CD8-positive, alpha-beta memory T cell (primary cell): Measurements from ENCODE around the gene SEC14L5. TPM values are rescaled to one million over a fixed set of nuclear protein-coding genes. Genes with fewer than 3 reads are reported as not detected.

ENCODE experiments used
- CTCF ChIA-PET: fragments of 350-600 bp; sonication (Branson Sonifier 250); formaldehyde crosslinking; loops from one replicate; lab custom pipeline; 2021; ENCODE audit warnings: antibody characterized with exemption; lab: Charles Lee
- POLR2A ChIA-PET: fragments of 350-600 bp; sonication (Branson Sonifier 250); formaldehyde crosslinking; loops from one replicate; lab custom pipeline; 2021; ENCODE audit warnings: antibody characterized with exemption; lab: Charles Lee
- DNase-seq, 5 donors: peaks; one replicate each; pipeline versions ENCODE4 v3.0.0 to v3.0.0-alpha.2; 2020 to 2022; ENCODE audit warnings: mixed read lengths in 1 of 5
- H3K27ac ChIP-seq: one replicate; pipeline ENCODE4 v1.7.0; 2013; ENCODE audit warnings: low read depth, mild to moderate bottlenecking, low read length, moderate library complexity
- H3K27me3 ChIP-seq: 2 replicates; pipeline ENCODE4 v1.7.0; 2013; ENCODE audit warnings: low read length, mild to moderate bottlenecking; ENCODE audit not compliant: insufficient read depth, poor library complexity, severe bottlenecking
- H3K36me3 ChIP-seq: 2 replicates; pipeline ENCODE4 v1.7.0; 2013; ENCODE audit warnings: mild to moderate bottlenecking, low read length, moderate library complexity; ENCODE audit not compliant: insufficient read depth
- H3K4me1 ChIP-seq: 2 replicates; pipeline ENCODE4 v1.7.0; 2013; ENCODE audit warnings: mild to moderate bottlenecking, low read length, moderate library complexity; ENCODE audit not compliant: insufficient read depth
- H3K4me3 ChIP-seq: 2 replicates; pipeline ENCODE4 v1.7.0; 2013; ENCODE audit warnings: mild to moderate bottlenecking, low read length
- H3K9me3 ChIP-seq: 2 replicates; pipeline ENCODE4 v1.7.0; 2013; ENCODE audit warnings: mild to moderate bottlenecking, low read length
- H3K27ac Mint-ChIP-seq, 8 donors: one replicate each; pipeline ENCODE4 v1.8.0; 2020 to 2021; ENCODE audit warnings: mixed read lengths in 8 of 8, mild to moderate bottlenecking in 6 of 8, inconsistent platforms in 3 of 8, moderate library complexity in 3 of 8
- H3K27me3 Mint-ChIP-seq, 2 donors: one replicate each; pipeline ENCODE4 v1.8.0; 2020 to 2021; ENCODE audit warnings: mixed read lengths in 2 of 2, mild to moderate bottlenecking in 1 of 2, moderate library complexity in 1 of 2
- H3K36me3 Mint-ChIP-seq, 3 donors: one replicate each; pipeline ENCODE4 v1.8.0; 2020 to 2021; ENCODE audit warnings: mixed read lengths in 3 of 3, inconsistent platforms in 1 of 3, mild to moderate bottlenecking in 1 of 3
- H3K4me1 Mint-ChIP-seq, 3 donors: one replicate each; pipeline ENCODE4 v1.8.0; 2020 to 2021; ENCODE audit warnings: mixed read lengths in 3 of 3, inconsistent platforms in 1 of 3, mild to moderate bottlenecking in 1 of 3
- H3K4me3 Mint-ChIP-seq, 7 donors: one replicate each; pipeline ENCODE4 v1.8.0; 2020 to 2021; ENCODE audit warnings: mixed read lengths in 7 of 7, mild to moderate bottlenecking in 6 of 7, moderate library complexity in 4 of 7, inconsistent platforms in 2 of 7
- H3K9me3 Mint-ChIP-seq, 5 donors: one replicate each; pipeline ENCODE4 v1.8.0; 2020 to 2022; ENCODE audit warnings: mixed read lengths in 5 of 5, mild to moderate bottlenecking in 3 of 5, moderate library complexity in 2 of 5, inconsistent platforms in 1 of 5
- polyA plus RNA-seq: library from polyadenylated mRNA; unstranded; fragments of 300-500 nt; fragmentation: Illumina TruSeq; gene quantifications from one replicate; pipeline ENCODE4 v1.2.3, GENCODE V29; 2021
- total RNA-seq, 2 experiments: library from RNA; stranded (reverse); gene quantifications; one replicate each; pipeline ENCODE4 v1.2.3, GENCODE V29; 2021

SEC14L5 gene
- total and polyA plus RNA-seq, 3 experiments from 2014 or later: not detected

DNA sequence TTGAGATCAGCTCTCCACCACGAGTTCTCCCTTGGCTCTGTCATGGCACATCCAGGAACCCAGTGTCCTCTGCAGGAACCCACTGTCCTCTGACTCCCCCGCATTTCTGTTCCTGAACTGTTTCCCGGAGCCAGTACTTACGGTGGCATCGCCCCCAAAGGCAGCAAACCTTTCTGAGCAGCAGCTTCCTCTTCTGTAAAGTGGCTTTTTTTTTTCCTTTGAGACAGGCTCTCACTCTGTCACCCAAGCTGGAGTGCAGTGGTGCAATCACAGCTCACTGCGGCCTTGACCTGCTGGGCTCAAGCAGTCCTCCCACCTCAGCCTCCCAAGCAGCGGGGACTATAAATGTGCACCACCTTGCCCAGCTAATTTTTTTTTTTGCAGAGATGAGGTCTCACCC, 43.4 kb downstream of the SEC14L5 start:
- Mint-ChIP-seq H3K27me3 (peaks cover 18 to 33% of the 10 kb centered on the region in 2 donors), H3K4me1 (no peaks in the 10 kb centered on the region), H3K36me3 (no peaks in the 10 kb centered on the region), H3K4me3 (no peak overlapping the region), H3K9me3 (no peaks in the 10 kb centered on the region), H3K27ac (no peak overlapping the region)
- H3K27me3 ChIP-seq: no peaks in the 10 kb centered on the region
- no peaks in the 10 kb centered on the region for H3K9me3 ChIP-seq
- no peaks in the 10 kb centered on the region for H3K4me1 ChIP-seq
- H3K36me3 ChIP-seq: no peaks in the 10 kb centered on the region
- ChIA-PET CTCF (no interaction called here), POLR2A (no interaction called here)
- H3K27ac ChIP-seq: no peak overlapping the region
- no peak for DNase-seq
- no peak overlapping the region for H3K4me3 ChIP-seq

DNA sequence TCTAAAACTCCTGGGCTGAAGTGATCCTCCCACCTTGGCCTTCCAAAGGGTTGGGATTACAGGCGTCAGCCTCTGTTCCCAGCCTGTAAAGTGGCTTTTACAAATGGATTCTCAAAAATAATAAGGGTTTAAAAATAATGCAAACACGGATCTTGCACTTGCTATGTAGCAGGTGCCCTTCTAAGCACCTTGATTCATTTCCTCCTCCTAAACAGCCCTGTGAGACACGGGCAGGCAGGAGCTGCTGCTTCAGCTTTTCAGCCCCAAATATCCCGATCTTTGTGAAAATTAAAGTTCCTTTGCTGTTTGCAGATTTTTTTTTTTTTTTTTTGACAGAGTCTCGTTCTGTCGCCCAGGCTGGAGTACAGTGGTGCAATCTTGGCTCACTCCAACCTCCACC, 43.9 kb downstream of the SEC14L5 start:
- Mint-ChIP-seq H3K4me3 (no peak overlapping the region), H3K9me3 (no peaks in the 10 kb centered on the region), H3K4me1 (no peaks in the 10 kb centered on the region), H3K36me3 (no peaks in the 10 kb centered on the region), H3K27me3 (peaks cover 14 to 29% of the 10 kb centered on the region in 2 donors), H3K27ac (no peak overlapping the region)
- no peaks in the 10 kb centered on the region for H3K27me3 ChIP-seq
- ChIA-PET POLR2A (no interaction called here), CTCF (no interaction called here)
- H3K36me3 ChIP-seq: no peaks in the 10 kb centered on the region
- no peak for DNase-seq
- no peak overlapping the region for H3K27ac ChIP-seq
- H3K4me1 ChIP-seq: no peaks in the 10 kb centered on the region
- H3K9me3 ChIP-seq: no peaks in the 10 kb centered on the region
- H3K4me3 ChIP-seq: no peak overlapping the region

DNA sequence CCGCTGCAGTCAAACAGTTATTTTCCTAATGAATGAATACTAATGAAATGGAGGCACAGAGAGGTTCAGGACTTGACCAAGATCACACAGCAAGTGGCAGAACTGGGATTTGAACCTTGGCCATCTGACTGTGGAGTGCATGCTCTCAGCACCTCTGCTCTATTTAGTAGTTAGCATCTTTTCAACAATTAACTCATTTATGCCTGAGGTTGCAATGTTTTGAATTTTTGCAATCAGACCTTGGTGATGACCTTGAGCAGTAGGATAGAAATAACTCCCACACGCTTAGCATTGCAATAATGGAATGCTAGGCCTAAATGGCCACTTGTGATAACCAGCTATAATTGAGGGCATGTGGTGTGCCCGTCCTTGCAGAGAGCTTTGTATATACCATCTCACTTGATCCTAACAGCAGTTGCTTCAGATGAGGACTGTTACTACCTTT, 44.6 kb downstream of the SEC14L5 start:
- DNase-seq: no peak
- Mint-ChIP-seq H3K9me3 (no peaks in the 10 kb centered on the region), H3K4me3 (no peak overlapping the region), H3K36me3 (no peaks in the 10 kb centered on the region), H3K27ac (no peak overlapping the region), H3K4me1 (no peaks in the 10 kb centered on the region), H3K27me3 (peaks cover 7 to 24% of the 10 kb centered on the region in 2 donors)
- H3K27me3 ChIP-seq: no peaks in the 10 kb centered on the region
- no peaks in the 10 kb centered on the region for H3K36me3 ChIP-seq
- CTCF ChIA-PET: no interaction called here
- no peak overlapping the region for H3K27ac ChIP-seq
- no peaks in the 10 kb centered on the region for H3K4me1 ChIP-seq
- H3K9me3 ChIP-seq: no peaks in the 10 kb centered on the region
- no peak overlapping the region for H3K4me3 ChIP-seq
- POLR2A ChIA-PET: no interaction called here

DNA sequence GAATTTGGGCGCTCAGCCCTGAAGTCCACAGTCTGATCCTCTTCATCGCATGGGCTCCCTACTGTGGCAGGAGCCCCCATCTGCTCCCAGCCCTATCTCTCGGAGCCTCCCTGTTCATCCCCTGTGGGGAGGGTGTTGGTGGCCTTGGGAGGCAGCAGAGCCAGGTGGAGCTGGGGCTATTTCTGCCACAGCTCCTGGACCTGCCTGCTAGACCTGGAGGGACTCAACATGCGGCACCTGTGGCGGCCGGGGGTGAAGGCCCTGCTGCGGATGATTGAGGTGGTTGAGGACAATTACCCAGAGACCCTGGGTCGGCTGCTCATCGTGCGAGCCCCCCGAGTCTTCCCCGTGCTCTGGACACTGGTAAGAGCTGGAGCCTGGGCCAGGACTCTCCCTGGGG, 45.1 kb downstream of the SEC14L5 start:
- Histone ChIP-seq H3K36me3 (no peaks in the 10 kb centered on the region), H3K4me3 (no peak overlapping the region), H3K9me3 (no peaks in the 10 kb centered on the region), H3K27ac (no peak overlapping the region), H3K27me3 (no peaks in the 10 kb centered on the region), H3K4me1 (no peaks in the 10 kb centered on the region)
- peaks cover 7 to 22% of the 10 kb centered on the region in 2 donors for H3K27me3 Mint-ChIP-seq
- no peaks in the 10 kb centered on the region for H3K36me3 Mint-ChIP-seq
- DNase-seq: no peak
- CTCF ChIA-PET: no interaction called here
- no peak overlapping the region for H3K27ac Mint-ChIP-seq
- POLR2A ChIA-PET: no interaction called here
- H3K9me3 Mint-ChIP-seq: no peaks in the 10 kb centered on the region
- no peaks in the 10 kb centered on the region for H3K4me1 Mint-ChIP-seq
- H3K4me3 Mint-ChIP-seq: no peak overlapping the region

DNA sequence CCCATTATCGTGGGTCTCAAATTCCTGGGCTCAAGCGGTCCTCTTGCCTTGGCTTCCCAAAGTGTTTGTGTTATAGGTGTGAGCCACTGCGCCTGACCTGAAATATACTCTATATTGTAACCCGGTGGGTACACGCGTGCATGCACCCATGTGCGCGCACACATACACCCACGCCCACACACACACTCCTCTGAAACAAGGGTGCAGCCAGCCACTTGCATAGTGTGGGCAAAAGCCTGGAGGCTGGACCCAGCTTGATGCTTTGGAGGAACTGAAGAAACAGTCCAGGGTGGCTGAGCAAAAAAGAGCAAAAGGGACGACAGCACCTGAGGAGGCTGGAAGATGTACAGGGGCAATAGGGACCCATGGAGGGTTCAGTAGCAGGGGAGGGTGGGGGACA, 45.7 kb downstream of the SEC14L5 start:
- Mint-ChIP-seq H3K27me3 (peaks cover 5 to 20% of the 10 kb centered on the region in 2 donors), H3K9me3 (no peaks in the 10 kb centered on the region), H3K27ac (peak overlapping the region in 2 of 8 donors; percentile 33 to 48), H3K36me3 (no peaks in the 10 kb centered on the region), H3K4me1 (no peaks in the 10 kb centered on the region), H3K4me3 (no peak overlapping the region)
- Histone ChIP-seq H3K27me3 (no peaks in the 10 kb centered on the region), H3K27ac (no peak overlapping the region), H3K4me3 (no peak overlapping the region), H3K4me1 (no peaks in the 10 kb centered on the region), H3K36me3 (no peaks in the 10 kb centered on the region), H3K9me3 (no peaks in the 10 kb centered on the region)
- POLR2A ChIA-PET: no interaction called here
- CTCF ChIA-PET: no interaction called here
- no peak for DNase-seq

DNA sequence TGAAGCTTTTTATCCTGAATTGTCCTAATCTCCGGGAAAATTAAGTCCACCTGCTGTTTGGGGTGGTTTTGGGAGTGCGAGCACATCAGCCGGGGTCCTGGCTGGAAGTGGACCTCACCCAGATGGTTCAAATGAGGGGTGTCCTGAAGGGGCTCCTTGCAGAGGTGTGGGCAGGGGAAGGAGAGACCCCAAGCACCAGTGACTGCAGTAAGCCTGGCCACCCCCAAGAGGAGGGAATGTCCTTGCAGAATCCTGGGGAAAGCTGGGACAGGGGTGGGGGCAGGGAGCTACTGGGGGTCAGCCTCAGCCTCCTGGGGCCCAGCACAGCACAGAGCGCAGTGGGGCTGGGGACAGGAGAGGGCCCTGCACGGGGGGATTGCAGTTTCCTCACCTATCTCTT, 46.2 kb downstream of the SEC14L5 start:
- H3K4me1 ChIP-seq: no peaks in the 10 kb centered on the region
- H3K27me3 Mint-ChIP-seq: peaks cover 5 to 21% of the 10 kb centered on the region in 2 donors

DNA sequence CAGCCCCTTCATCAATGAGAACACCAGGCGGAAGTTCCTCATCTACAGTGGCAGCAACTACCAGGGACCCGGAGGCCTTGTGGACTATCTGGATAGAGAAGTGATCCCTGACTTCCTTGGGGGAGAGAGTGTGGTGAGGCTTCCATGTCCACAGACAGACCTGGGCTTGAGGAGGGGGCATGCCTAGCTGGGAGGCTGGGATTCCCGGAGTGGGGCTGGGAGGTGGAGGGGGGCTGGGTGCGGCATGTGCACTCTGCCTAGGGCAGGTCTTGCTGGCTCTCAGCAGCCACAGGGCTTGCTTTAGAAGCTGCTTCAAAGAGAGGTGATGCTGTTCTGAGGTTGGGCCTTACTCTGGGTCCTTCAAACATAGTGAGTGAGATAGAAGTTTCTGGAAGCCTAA, 47.8 kb downstream of the SEC14L5 start:
- H3K4me3 ChIP-seq: no peak overlapping the region
- H3K4me1 ChIP-seq: no peaks in the 10 kb centered on the region
- H3K36me3 ChIP-seq: no peaks in the 10 kb centered on the region
- DNase-seq: no peak
- Mint-ChIP-seq H3K27ac (no peak overlapping the region), H3K9me3 (no peaks in the 10 kb centered on the region), H3K4me3 (no peak overlapping the region), H3K4me1 (no peaks in the 10 kb centered on the region), H3K27me3 (peaks cover 9 to 30% of the 10 kb centered on the region in 2 donors), H3K36me3 (no peaks in the 10 kb centered on the region)
- ChIA-PET CTCF (no interaction called here), POLR2A (no interaction called here)
- no peaks in the 10 kb centered on the region for H3K9me3 ChIP-seq
- H3K27me3 ChIP-seq: no peaks in the 10 kb centered on the region
- no peak overlapping the region for H3K27ac ChIP-seq

More for the DNA sequence above, 46.2 kb downstream of the SEC14L5 start:
- H3K27ac ChIP-seq: no peak overlapping the region
- H3K4me3 ChIP-seq: no peak overlapping the region
- ChIA-PET CTCF (no interaction called here), POLR2A (no interaction called here)
- no peak overlapping the region for H3K27ac Mint-ChIP-seq
- no peaks in the 10 kb centered on the region for H3K9me3 Mint-ChIP-seq
- no peak for DNase-seq
- H3K4me1 Mint-ChIP-seq: no peaks in the 10 kb centered on the region
- H3K27me3 ChIP-seq: no peaks in the 10 kb centered on the region
- H3K4me3 Mint-ChIP-seq: no peak overlapping the region
- H3K36me3 Mint-ChIP-seq: no peaks in the 10 kb centered on the region
- H3K36me3 ChIP-seq: no peaks in the 10 kb centered on the region
- no peaks in the 10 kb centered on the region for H3K9me3 ChIP-seq

DNA sequence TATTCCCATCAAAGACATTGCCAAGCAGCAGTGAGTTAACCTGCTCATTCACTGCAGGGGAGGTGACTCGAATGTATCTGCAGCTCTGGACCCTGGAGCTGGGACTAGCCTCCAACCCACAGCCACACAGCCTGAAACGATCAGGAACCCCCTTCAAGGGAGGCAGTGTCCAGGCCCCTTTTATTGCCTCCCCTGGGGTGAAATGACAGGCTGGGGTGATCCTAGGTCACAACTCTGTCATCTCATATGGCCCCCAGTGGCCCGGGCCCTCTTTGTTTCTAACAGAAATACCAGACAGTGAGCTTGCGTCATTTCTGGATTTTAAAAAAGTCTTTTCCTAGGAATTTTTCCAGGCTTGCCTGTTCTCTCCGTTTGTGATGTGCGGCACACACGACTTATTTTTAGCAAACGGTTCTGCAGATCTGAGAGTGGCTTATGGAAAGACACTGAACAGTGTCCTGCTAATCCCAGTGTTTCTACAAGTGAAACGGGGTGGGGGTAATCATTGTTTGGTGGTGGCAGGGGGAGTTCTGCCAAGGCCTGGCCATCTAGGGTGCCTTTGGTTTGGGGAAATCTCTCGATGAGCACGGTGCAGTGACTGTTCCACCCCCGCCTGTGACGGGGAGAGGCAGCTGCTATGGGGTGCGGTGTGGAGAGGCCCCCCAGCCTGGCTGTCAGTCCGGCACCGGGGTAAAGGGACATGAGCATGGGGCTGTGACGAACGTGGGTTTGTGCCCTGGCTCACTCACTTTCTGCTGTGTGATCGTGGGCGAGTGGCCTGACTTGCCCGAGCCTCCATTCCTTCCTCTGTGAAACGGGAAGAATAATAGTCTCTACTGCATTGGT, 48.4 kb downstream of the SEC14L5 start:
- no peaks in the 10 kb centered on the region for H3K27me3 ChIP-seq
- H3K4me3 ChIP-seq: no peak overlapping the region
- DNase-seq: no peak
- ChIA-PET POLR2A (no interaction called here), CTCF (no interaction called here)
- no peaks in the 10 kb centered on the region for H3K9me3 ChIP-seq
- H3K27ac Mint-ChIP-seq: no peak overlapping the region
- H3K4me1 Mint-ChIP-seq: no peaks in the 10 kb centered on the region
- H3K4me3 Mint-ChIP-seq: no peak overlapping the region
- no peaks in the 10 kb centered on the region for H3K36me3 Mint-ChIP-seq
- H3K9me3 Mint-ChIP-seq: no peaks in the 10 kb centered on the region
- no peaks in the 10 kb centered on the region for H3K36me3 ChIP-seq
- no peaks in the 10 kb centered on the region for H3K4me1 ChIP-seq
- H3K27ac ChIP-seq: no peak overlapping the region
- peaks cover 9 to 29% of the 10 kb centered on the region in 2 donors for H3K27me3 Mint-ChIP-seq
